Vagina (tissue), 2 donors: Measurements from ENCODE around the gene RASA3. TPM values are rescaled to one million over a fixed set of nuclear protein-coding genes. Genes with fewer than 3 reads are reported as not detected.

Experiments
- DNase-seq, 2 donors: peaks; one replicate each; pipeline ENCODE4 v3.0.0-alpha.2; 2017; ENCODE audit errors: extremely low spot score in 2 of 2
- H3K27ac ChIP-seq: fragments of 200-600 bp; sonication (generic); one replicate; pipeline ENCODE4 v1.5.1; 2019
- H3K27me3 ChIP-seq: fragments of 200-600 bp; sonication (generic); one replicate; pipeline ENCODE4 v1.5.1; 2019
- H3K36me3 ChIP-seq, 2 donors: fragments of 200-600 bp; sonication (generic); one replicate each; pipeline ENCODE4 v1.5.1; 2017 to 2019
- H3K4me1 ChIP-seq: fragments of 200-600 bp; sonication (generic); one replicate; pipeline ENCODE4 v1.5.1; 2019
- H3K4me3 ChIP-seq, 2 donors: fragments of 200-600 bp; sonication (generic); 1 replicate in 1 of 2; 2 replicates in 1 of 2; pipeline ENCODE4 v1.5.1; 2016 to 2019
- H3K9me3 ChIP-seq: fragments of 200-600 bp; sonication (generic); one replicate; pipeline ENCODE4 v1.5.1; 2019
- POLR2A ChIP-seq, 2 donors: fragments of 450-650 bp; IDR thresholded peaks; one replicate each; pipeline ENCODE4 v1.6.1; 2017; ENCODE audit warnings: antibody characterized with exemption in 2 of 2, mild to moderate bottlenecking in 2 of 2, moderate library complexity in 2 of 2
- POLR2AphosphoS5 ChIP-seq, 2 donors: sonication (generic); formaldehyde crosslinking; IDR thresholded peaks; one replicate each; pipeline ENCODE4 v1.9.0; 2017; ENCODE audit warnings: antibody characterized with exemption in 2 of 2, mild to moderate bottlenecking in 2 of 2, low read depth in 1 of 2; ENCODE audit not compliant: insufficient read depth in 1 of 2
- intact Hi-C: fragments of 100-400 bp; cut with DNase I; formaldehyde crosslinking; loops from one replicate; pipeline ENCODE4 v1.15.1; 2023
- total RNA-seq: library from RNA; depleted of rRNA; stranded (reverse); fragments of >200 nt; gene quantifications from one replicate; pipeline ENCODE4 v1.2.3, GENCODE V29; 2016
- TF ChIP-seq, protein P1 (sequence below), 3 experiments: fragments of 450-650 bp in 2 of 3; fragments of 200-600 bp in 1 of 3; sonication (generic) in 1 of 3; IDR thresholded peaks; one replicate each; pipeline ENCODE4 v1.5.1; 2017 to 2019; ENCODE audit warnings: antibody characterized with exemption in 3 of 3, mild to moderate bottlenecking in 2 of 3, moderate library complexity in 2 of 3

The RASA3 gene
- total RNA-seq, 1 donor from 2014 or later = 19.6 TPM

GRCh38 chr13:113974304-113975281 lies 157.8 kb downstream of the RASA3 start:
- Histone ChIP-seq H3K27ac (no peak overlapping the region), H3K36me3 (peaks cover 0 to 9% of the 10 kb centered on the region in 2 donors), H3K9me3 (no peaks in the 10 kb centered on the region), H3K4me3 (no peak overlapping the region), H3K4me1 (peaks cover 6% of the 10 kb centered on the region), H3K27me3 (no peaks in the 10 kb centered on the region)
- no peak for TF ChIP-seq POLR2A (IDR thresholded peaks at IDR 0.05)
- TF ChIP-seq, protein P1, sequence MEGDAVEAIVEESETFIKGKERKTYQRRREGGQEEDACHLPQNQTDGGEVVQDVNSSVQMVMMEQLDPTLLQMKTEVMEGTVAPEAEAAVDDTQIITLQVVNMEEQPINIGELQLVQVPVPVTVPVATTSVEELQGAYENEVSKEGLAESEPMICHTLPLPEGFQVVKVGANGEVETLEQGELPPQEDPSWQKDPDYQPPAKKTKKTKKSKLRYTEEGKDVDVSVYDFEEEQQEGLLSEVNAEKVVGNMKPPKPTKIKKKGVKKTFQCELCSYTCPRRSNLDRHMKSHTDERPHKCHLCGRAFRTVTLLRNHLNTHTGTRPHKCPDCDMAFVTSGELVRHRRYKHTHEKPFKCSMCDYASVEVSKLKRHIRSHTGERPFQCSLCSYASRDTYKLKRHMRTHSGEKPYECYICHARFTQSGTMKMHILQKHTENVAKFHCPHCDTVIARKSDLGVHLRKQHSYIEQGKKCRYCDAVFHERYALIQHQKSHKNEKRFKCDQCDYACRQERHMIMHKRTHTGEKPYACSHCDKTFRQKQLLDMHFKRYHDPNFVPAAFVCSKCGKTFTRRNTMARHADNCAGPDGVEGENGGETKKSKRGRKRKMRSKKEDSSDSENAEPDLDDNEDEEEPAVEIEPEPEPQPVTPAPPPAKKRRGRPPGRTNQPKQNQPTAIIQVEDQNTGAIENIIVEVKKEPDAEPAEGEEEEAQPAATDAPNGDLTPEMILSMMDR (IDR thresholded peaks at IDR 0.05) = no peak
- TF ChIP-seq POLR2AphosphoS5 (IDR thresholded peaks at IDR 0.05; ENCODE audit: insufficient read depth in 1 of 2, low read depth in 1 of 2) = no peak
- intact Hi-C loops = no loop called here
- DNase-seq = no peak

GRCh38 chr13:113973218-113974164 lies 158.9 kb downstream of the RASA3 start, which contains the start of gene C13orf46:
Gene C13orf46, minus strand, starts transcription at chr13:113974076. Its CDS starts 79 bp downstream, at chr13:113973997.
- no peak for DNase-seq
- TF ChIP-seq POLR2A (IDR thresholded peaks at IDR 0.05) = no peak
- Histone ChIP-seq H3K36me3 (peaks cover 0 to 9% of the 10 kb centered on the region in 2 donors), H3K9me3 (no peaks in the 10 kb centered on the region), H3K27ac (no peak within 1 kb of the TSS), H3K4me1 (peaks cover 6% of the 10 kb centered on the region), H3K4me3 (no peak within 1 kb of the TSS), H3K27me3 (no peaks in the 10 kb centered on the region)
- intact Hi-C loops = no loop called here

- peaks cover 0 to 9% of the 10 kb centered on the region in 2 donors for H3K36me3 ChIP-seq
- TF ChIP-seq POLR2A (IDR thresholded peaks at IDR 0.05) (no peak), POLR2AphosphoS5 (IDR thresholded peaks at IDR 0.05; ENCODE audit: insufficient read depth in 1 of 2, low read depth in 1 of 2) (no peak)
- TF ChIP-seq, protein P1 (IDR thresholded peaks at IDR 0.05) = no peak
- no peak overlapping the region for H3K4me3 ChIP-seq
- no peaks in the 10 kb centered on the region for H3K27me3 ChIP-seq
- H3K4me1 ChIP-seq = peaks cover 6% of the 10 kb centered on the region
- DNase-seq = no peak
- no peak overlapping the region for H3K27ac ChIP-seq
- intact Hi-C loops = no loop called here
- no peaks in the 10 kb centered on the region for H3K9me3 ChIP-seq
These were observed 159.8 kb downstream of the RASA3 start for GRCh38 chr13:113972451-113973217.

- Histone ChIP-seq H3K4me3 (no peak overlapping the region), H3K4me1 (peaks cover 6% of the 10 kb centered on the region), H3K9me3 (no peaks in the 10 kb centered on the region), H3K36me3 (peaks cover 0 to 9% of the 10 kb centered on the region in 2 donors), H3K27ac (peak overlapping the region; percentile 60), H3K27me3 (no peaks in the 10 kb centered on the region)
- DNase-seq = no peak
- intact Hi-C loops = no loop called here
- no peak for TF ChIP-seq POLR2AphosphoS5 (IDR thresholded peaks at IDR 0.05; ENCODE audit: insufficient read depth in 1 of 2, low read depth in 1 of 2)
- no peak for TF ChIP-seq POLR2A (IDR thresholded peaks at IDR 0.05)
- TF ChIP-seq, protein P1 (IDR thresholded peaks at IDR 0.05) = no peak
These were observed 160.8 kb downstream of the RASA3 start for GRCh38 chr13:113971471-113972231.
